HCT116 (cell line): ENCODE data around the gene TRPM3. TPM values are rescaled to one million over a fixed set of nuclear protein-coding genes. Genes with fewer than 3 reads are reported as not detected.

ENCODE experiments used
- ATAC-seq: fragments of 200-7000 bp; cut with Tn5 transposase; 2 replicates; pipeline ENCODE4 v1.9.1; 2020; ENCODE audit warnings: mild to moderate bottlenecking, moderate library complexity
- BruUV-seq: library from RNA; stranded (reverse); fragments of 400-500 nt; replicated peaks from 2 replicates; lab custom pipeline; 2021; lab: Mats Ljungman, UMichigan
- CTCF ChIA-PET: fragments of 300-600 bp; sonication (Branson Sonifier 250); formaldehyde crosslinking; loops from one replicate; lab custom pipeline; 2021; ENCODE audit warnings: antibody characterized with exemption; lab: Charles Lee
- POLR2A ChIA-PET: fragments of 300-600, 350-600 bp; sonication (Branson Sonifier 250); formaldehyde crosslinking; loops from one replicate; lab custom pipeline; 2021; ENCODE audit warnings: antibody characterized with exemption; lab: Charles Lee
- RAD21 ChIA-PET, 2 experiments: fragments of 300-600 bp; sonication (Branson Sonifier 250); formaldehyde crosslinking; loops; one replicate each; lab custom pipeline; 2023; ENCODE audit warnings: low total read pairs in 2 of 2; ENCODE audit not compliant: uncharacterized antibody in 2 of 2, unreplicated experiment in 2 of 2, low non-redundant PET in 1 of 2; lab: Charles Lee
- DNase-seq: peaks from one replicate; pipeline ENCODE4 v3.0.0-alpha.2; 2010; ENCODE audit warnings: low read depth, low spot score
- H2AFZ ChIP-seq: fragments of 200-600 bp; shearing (Covaris generic), sonication (generic); 2 replicates; pipeline ENCODE4 v1.6.1; 2017; ENCODE audit warnings: low read depth, mixed run types, mixed read lengths, antibody characterized with exemption, low read length; ENCODE audit not compliant: poor library complexity, severe bottlenecking
- H3K27ac ChIP-seq: 2 replicates; pipeline ENCODE4 v1.5.1; 2012; ENCODE audit warnings: low read depth, low read length
- H3K27me3 ChIP-seq: fragments of 200-600 bp; sonication (generic); 2 replicates; pipeline ENCODE4 v1.6.1; 2016; ENCODE audit warnings: mixed run types, low read length, mixed read lengths; ENCODE audit not compliant: insufficient read depth
- H3K36me3 ChIP-seq, 2 experiments: fragments of 200-500 bp in 1 of 2; fragments of 200-600 bp in 1 of 2; sonication (Bioruptor generic) in 1 of 2; sonication (generic) in 1 of 2; 2 replicates each; pipeline versions ENCODE4 v1.5.1 to v1.6.1; 2014 to 2016; ENCODE audit warnings: low read length in 2 of 2, inconsistent platforms in 1 of 2, mixed read lengths in 1 of 2, mixed run types in 1 of 2; ENCODE audit not compliant: insufficient read depth in 2 of 2, control insufficient read depth in 1 of 2
- H3K4me1 ChIP-seq, 2 experiments: fragments of 200-600 bp in 1 of 2; sonication (generic) in 1 of 2; 2 replicates each; pipeline versions ENCODE4 v1.5.1 to v1.6.1; 2012 to 2017; ENCODE audit warnings: low read length in 2 of 2, inconsistent platforms in 1 of 2, mild to moderate bottlenecking in 1 of 2, mixed read lengths in 1 of 2, mixed run types in 1 of 2, moderate library complexity in 1 of 2; ENCODE audit not compliant: insufficient read depth in 2 of 2, control insufficient read depth in 1 of 2
- H3K4me2 ChIP-seq: fragments of 200-600 bp; sonication (generic); 2 replicates; pipeline ENCODE4 v1.6.1; 2017; ENCODE audit warnings: mixed run types, low read length, mixed read lengths
- H3K4me3 ChIP-seq, 2 experiments: fragments of 200-600 bp in 1 of 2; sonication (generic) in 1 of 2; replicated peaks in 1 of 2; 2 replicates each; pipeline ENCODE4 v1.5.1; 2011 to 2016; ENCODE audit warnings: low read length in 2 of 2, control low read depth in 1 of 2, low read depth in 1 of 2, mild to moderate bottlenecking in 1 of 2, mixed read lengths in 1 of 2, mixed run types in 1 of 2
- H3K79me2 ChIP-seq: fragments of 200-600 bp; sonication (generic); 2 replicates; pipeline ENCODE4 v1.6.1; 2017; ENCODE audit warnings: mild to moderate bottlenecking, mixed run types, low read length, moderate library complexity, mixed read lengths; ENCODE audit not compliant: insufficient read depth
- H3K9ac ChIP-seq: fragments of 200-600 bp; sonication (generic); 2 replicates; pipeline ENCODE4 v1.6.1; 2016; ENCODE audit warnings: low read length, mixed read lengths
- H3K9me2 ChIP-seq: fragments of 200-600 bp; sonication (generic), shearing (Covaris generic); 2 replicates; pipeline ENCODE4 v1.6.1; 2017; ENCODE audit warnings: mixed run types, mild to moderate bottlenecking, moderate library complexity; ENCODE audit not compliant: insufficient read depth
- H3K9me3 ChIP-seq, 2 experiments: fragments of 200-500 bp in 1 of 2; fragments of 200-600 bp in 1 of 2; sonication (Bioruptor generic) in 1 of 2; sonication (generic) in 1 of 2; 2 replicates each; pipeline ENCODE4 v1.6.1; 2014 to 2017; ENCODE audit warnings: low read length in 2 of 2, mixed read lengths in 2 of 2, inconsistent platforms in 1 of 2, low read depth in 1 of 2, mild to moderate bottlenecking in 1 of 2, mixed run types in 1 of 2, moderate library complexity in 1 of 2; ENCODE audit not compliant: control insufficient read depth in 1 of 2, insufficient read depth in 1 of 2
- H4K20me1 ChIP-seq: fragments of 200-600 bp; sonication (generic), shearing (Covaris generic); 2 replicates; pipeline ENCODE4 v1.6.1; 2017; ENCODE audit warnings: mixed run types, mild to moderate bottlenecking, moderate library complexity; ENCODE audit not compliant: insufficient read depth
- CEBPB ChIP-seq: IDR thresholded peaks from 2 replicates; pipeline ENCODE4 v1.6.1; 2012; ENCODE audit warnings: low read depth
- EGR1 ChIP-seq: IDR thresholded peaks from 2 replicates; pipeline ENCODE4 v1.6.1; 2012; ENCODE audit warnings: low read depth
- EZH2 ChIP-seq: fragments of 200-600 bp; sonication (generic); IDR thresholded peaks from 2 replicates; pipeline ENCODE4 v1.6.1; 2017; ENCODE audit warnings: antibody characterized with exemption, mixed run types
- EZH2phosphoT487 ChIP-seq: fragments of 200-600 bp; IDR thresholded peaks from 2 replicates; pipeline ENCODE4 v1.6.1; 2018; ENCODE audit warnings: antibody characterized with exemption, borderline replicate concordance
- JUND ChIP-seq: IDR thresholded peaks from 2 replicates; pipeline ENCODE4 v1.6.1; 2012
- POLR2A ChIP-seq: IDR thresholded peaks from 2 replicates; pipeline ENCODE4 v1.7.0; 2011; ENCODE audit warnings: borderline replicate concordance; ENCODE audit not compliant: insufficient read depth, insufficient read length; ENCODE audit errors: extremely low read depth
- SIN3A ChIP-seq: IDR thresholded peaks from 2 replicates; pipeline ENCODE4 v1.6.1; 2012; ENCODE audit warnings: low read depth
- SP1 ChIP-seq: IDR thresholded peaks from 2 replicates; pipeline ENCODE4 v1.6.1; 2012; ENCODE audit warnings: low read depth
- SRF ChIP-seq: IDR thresholded peaks from 2 replicates; pipeline ENCODE4 v1.6.1; 2012; ENCODE audit warnings: low read depth
- ZFX ChIP-seq: fragments of 450-650 bp; IDR thresholded peaks from 2 replicates; pipeline ENCODE4 v1.6.1; 2017
- intact Hi-C: fragments of 100-400 bp; cut with micrococcal nuclease; formaldehyde crosslinking; loops from 2 replicates; pipeline ENCODE4 v1.10.0; 2022
- total RNA-seq: library from RNA; stranded (reverse); gene quantifications from one replicate; pipeline ENCODE4 v1.2.1, GENCODE V29; 2021; ENCODE audit not compliant: unreplicated experiment
- TF ChIP-seq, protein P1 (sequence below), 3 experiments: fragments of 200-600 bp in 1 of 3; sonication (generic) in 1 of 3; IDR thresholded peaks in 2 of 3; conservative IDR thresholded peaks in 1 of 3; 2 replicates each; pipeline ENCODE4 v1.5.1; 2012 to 2017; ENCODE audit warnings: low read depth in 2 of 3, low read length in 2 of 3, antibody characterized with exemption in 1 of 3, borderline replicate concordance in 1 of 3, control low read depth in 1 of 3, mild to moderate bottlenecking in 1 of 3, mixed read lengths in 1 of 3, mixed run types in 1 of 3, moderate library complexity in 1 of 3; ENCODE audit not compliant: insufficient read depth in 1 of 3
- TF ChIP-seq, protein P2 (sequence below): IDR thresholded peaks from 2 replicates; pipeline ENCODE4 v1.6.1; 2012
- TF ChIP-seq, protein P3 (sequence below): IDR thresholded peaks from 2 replicates; pipeline ENCODE4 v1.6.1; 2011; ENCODE audit warnings: mild to moderate bottlenecking, low read length, moderate library complexity; ENCODE audit not compliant: insufficient replicate concordance; ENCODE audit errors: extremely low read depth

TRPM3 gene
- total RNA-seq, 1 experiment from 2014 or later, result not detected

DNA sequence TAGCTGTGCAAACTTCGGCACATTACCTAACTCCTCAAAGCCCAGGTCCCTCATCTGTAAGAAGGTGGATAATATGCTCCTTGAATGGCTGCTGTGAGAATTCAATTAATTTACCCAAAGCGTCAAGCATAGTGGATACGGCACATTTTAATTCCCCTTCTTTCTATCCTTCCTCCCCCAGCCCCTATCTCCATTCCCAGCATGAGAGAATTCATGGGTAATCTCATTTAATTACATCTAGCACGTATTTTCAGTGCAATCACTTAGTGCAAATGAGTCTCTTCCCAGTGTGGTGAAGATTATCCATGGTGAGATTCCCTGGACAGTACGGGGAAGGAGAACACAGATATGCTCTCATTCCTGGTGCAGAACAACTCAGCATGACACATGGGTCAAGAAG is 145.6 kb downstream of the TRPM3 start:
- Histone ChIP-seq H3K27me3 (peaks cover 27% of the 10 kb centered on the region), H3K27ac (no peak overlapping the region), H2AFZ (no peak overlapping the region), H3K9me3 (no peaks in the 10 kb centered on the region), H4K20me1 (no peaks in the 10 kb centered on the region), H3K4me1 (no peaks in the 10 kb centered on the region), H3K36me3 (no peaks in the 10 kb centered on the region), H3K9ac (no peak overlapping the region), H3K9me2 (no peaks in the 10 kb centered on the region), H3K79me2 (no peaks in the 10 kb centered on the region), H3K4me3 (no peak overlapping the region), H3K4me2 (no peak overlapping the region)
- ATAC-seq (no peak), DNase-seq (no peak)
- ChIA-PET RAD21 (no interaction called here), CTCF (no interaction called here), POLR2A (no interaction called here)
- TF ChIP-seq, protein P1, sequence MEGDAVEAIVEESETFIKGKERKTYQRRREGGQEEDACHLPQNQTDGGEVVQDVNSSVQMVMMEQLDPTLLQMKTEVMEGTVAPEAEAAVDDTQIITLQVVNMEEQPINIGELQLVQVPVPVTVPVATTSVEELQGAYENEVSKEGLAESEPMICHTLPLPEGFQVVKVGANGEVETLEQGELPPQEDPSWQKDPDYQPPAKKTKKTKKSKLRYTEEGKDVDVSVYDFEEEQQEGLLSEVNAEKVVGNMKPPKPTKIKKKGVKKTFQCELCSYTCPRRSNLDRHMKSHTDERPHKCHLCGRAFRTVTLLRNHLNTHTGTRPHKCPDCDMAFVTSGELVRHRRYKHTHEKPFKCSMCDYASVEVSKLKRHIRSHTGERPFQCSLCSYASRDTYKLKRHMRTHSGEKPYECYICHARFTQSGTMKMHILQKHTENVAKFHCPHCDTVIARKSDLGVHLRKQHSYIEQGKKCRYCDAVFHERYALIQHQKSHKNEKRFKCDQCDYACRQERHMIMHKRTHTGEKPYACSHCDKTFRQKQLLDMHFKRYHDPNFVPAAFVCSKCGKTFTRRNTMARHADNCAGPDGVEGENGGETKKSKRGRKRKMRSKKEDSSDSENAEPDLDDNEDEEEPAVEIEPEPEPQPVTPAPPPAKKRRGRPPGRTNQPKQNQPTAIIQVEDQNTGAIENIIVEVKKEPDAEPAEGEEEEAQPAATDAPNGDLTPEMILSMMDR (IDR thresholded peaks at IDR 0.05 in 2 of 3, conservative IDR thresholded peaks at IDR 0.05 in 1 of 3; ENCODE audit: borderline replicate concordance in 1 of 3, insufficient read depth in 1 of 3, low read depth in 2 of 3, low read length in 2 of 3), result no peak
- TF ChIP-seq EZH2phosphoT487 (no peak), CEBPB (no peak)
- BruUV-seq, result no TSS peak
- intact Hi-C loops, result no loop called here

DNA sequence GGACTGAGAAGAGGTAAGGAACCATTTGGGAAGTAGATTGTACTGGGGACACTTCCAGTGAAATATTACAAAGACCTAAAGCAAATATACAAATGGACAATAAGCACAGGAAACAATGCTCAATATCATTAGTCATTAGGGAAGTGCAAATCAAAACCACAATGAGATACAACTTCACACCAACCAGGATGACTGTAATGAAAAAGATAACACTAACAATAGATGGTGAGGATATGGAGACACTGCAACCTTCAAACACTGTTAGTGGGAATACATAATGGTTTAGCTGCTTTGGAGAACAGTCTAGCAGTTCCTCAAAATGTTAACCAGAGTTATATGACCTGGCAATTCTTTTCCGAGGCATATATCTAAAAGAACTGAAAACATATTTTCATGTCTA is 149.7 kb downstream of the TRPM3 start:
- ATAC-seq (no peak), DNase-seq (no peak)
- peaks cover 12% of the 10 kb centered on the region; the same call in 1 of the 2 replicates for H3K27me3 ChIP-seq
- H3K4me1 ChIP-seq, result no peaks in the 10 kb centered on the region
- no TSS peak for BruUV-seq
- H3K9me3 ChIP-seq, result no peaks in the 10 kb centered on the region
- no peak overlapping the region for H3K4me2 ChIP-seq
- no peaks in the 10 kb centered on the region for H3K36me3 ChIP-seq
- no peak overlapping the region for H3K9ac ChIP-seq
- RAD21 ChIA-PET, result no interaction called here
- no peak overlapping the region for H3K27ac ChIP-seq
- no peak overlapping the region for H3K4me3 ChIP-seq
- no peak overlapping the region for H2AFZ ChIP-seq
- H4K20me1 ChIP-seq, result no peaks in the 10 kb centered on the region
- H3K79me2 ChIP-seq, result no peaks in the 10 kb centered on the region
- CTCF ChIA-PET, result no interaction called here
- no peaks in the 10 kb centered on the region for H3K9me2 ChIP-seq
- intact Hi-C loops, result no loop called here
- POLR2A ChIA-PET, result no interaction called here
- TF ChIP-seq ZFX, result no peak
- TF ChIP-seq JUND, result no peak
- TF ChIP-seq SP1, result no peak
- no peak for TF ChIP-seq EGR1
- TF ChIP-seq EZH2, result no peak
- TF ChIP-seq, protein P1 (IDR thresholded peaks at IDR 0.05 in 2 of 3, conservative IDR thresholded peaks at IDR 0.05 in 1 of 3; ENCODE audit: borderline replicate concordance in 1 of 3, insufficient read depth in 1 of 3, low read depth in 2 of 3, low read length in 2 of 3), result no peak
- no peak for TF ChIP-seq SRF
- no peak for TF ChIP-seq SIN3A
- TF ChIP-seq POLR2A, result no peak
- TF ChIP-seq, protein P2, sequence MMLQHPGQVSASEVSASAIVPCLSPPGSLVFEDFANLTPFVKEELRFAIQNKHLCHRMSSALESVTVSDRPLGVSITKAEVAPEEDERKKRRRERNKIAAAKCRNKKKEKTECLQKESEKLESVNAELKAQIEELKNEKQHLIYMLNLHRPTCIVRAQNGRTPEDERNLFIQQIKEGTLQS, result no peak
- TF ChIP-seq, protein P3, sequence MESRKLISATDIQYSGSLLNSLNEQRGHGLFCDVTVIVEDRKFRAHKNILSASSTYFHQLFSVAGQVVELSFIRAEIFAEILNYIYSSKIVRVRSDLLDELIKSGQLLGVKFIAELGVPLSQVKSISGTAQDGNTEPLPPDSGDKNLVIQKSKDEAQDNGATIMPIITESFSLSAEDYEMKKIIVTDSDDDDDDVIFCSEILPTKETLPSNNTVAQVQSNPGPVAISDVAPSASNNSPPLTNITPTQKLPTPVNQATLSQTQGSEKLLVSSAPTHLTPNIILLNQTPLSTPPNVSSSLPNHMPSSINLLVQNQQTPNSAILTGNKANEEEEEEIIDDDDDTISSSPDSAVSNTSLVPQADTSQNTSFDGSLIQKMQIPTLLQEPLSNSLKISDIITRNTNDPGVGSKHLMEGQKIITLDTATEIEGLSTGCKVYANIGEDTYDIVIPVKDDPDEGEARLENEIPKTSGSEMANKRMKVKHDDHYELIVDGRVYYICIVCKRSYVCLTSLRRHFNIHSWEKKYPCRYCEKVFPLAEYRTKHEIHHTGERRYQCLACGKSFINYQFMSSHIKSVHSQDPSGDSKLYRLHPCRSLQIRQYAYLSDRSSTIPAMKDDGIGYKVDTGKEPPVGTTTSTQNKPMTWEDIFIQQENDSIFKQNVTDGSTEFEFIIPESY, result no peak
- no peak for TF ChIP-seq CEBPB
